Epithelial cell of prostate (primary cell): ENCODE data around the gene BFSP2.

Experiments used
- DNase-seq: peaks from one replicate; pipeline ENCODE4 v3.0.0-alpha.2; 2011; ENCODE audit warnings: low read depth, low spot score
- H3K27ac ChIP-seq: fragments of 450-650 bp; 2 replicates; pipeline ENCODE4 v1.5.1; 2017; ENCODE audit warnings: mild to moderate bottlenecking

BFSP2 gene, protein sequence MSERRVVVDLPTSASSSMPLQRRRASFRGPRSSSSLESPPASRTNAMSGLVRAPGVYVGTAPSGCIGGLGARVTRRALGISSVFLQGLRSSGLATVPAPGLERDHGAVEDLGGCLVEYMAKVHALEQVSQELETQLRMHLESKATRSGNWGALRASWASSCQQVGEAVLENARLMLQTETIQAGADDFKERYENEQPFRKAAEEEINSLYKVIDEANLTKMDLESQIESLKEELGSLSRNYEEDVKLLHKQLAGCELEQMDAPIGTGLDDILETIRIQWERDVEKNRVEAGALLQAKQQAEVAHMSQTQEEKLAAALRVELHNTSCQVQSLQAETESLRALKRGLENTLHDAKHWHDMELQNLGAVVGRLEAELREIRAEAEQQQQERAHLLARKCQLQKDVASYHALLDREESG

DNA sequence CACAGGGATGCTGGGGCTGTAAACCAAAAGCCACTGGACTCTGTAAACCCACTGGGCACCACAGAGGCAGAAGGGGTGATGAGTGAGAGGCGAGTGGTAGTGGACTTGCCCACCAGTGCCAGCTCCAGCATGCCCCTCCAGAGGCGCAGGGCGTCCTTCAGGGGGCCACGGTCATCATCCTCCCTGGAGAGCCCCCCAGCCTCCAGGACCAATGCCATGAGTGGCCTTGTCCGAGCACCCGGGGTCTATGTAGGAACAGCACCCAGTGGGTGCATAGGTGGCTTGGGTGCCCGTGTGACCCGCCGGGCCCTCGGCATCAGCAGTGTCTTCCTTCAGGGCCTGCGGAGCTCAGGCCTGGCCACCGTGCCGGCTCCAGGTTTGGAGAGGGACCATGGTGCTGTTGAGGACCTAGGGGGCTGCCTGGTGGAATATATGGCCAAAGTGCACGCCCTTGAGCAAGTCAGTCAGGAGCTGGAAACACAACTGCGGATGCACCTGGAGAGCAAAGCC is at the start of gene BFSP2:
Gene BFSP2, plus strand, starts transcription at position 51 of the 510 bp plus-strand sequence. Its CDS starts 28 bp downstream, at position 79.
- no peak for DNase-seq
- H3K27ac ChIP-seq, result no peak within 1 kb of the TSS

- DNase-seq, result no peak
- H3K27ac ChIP-seq, result no peak overlapping the region
Observed at GRCh38 chr3:133354721-133355120, 45.1 kb upstream of the BFSP2 start.

- DNase-seq, result no peak
- H3K27ac ChIP-seq, result no peak overlapping the region
Observed at GRCh38 chr3:133360476-133360875, 39.4 kb upstream of the BFSP2 start.

- no peak for DNase-seq
- H3K27ac ChIP-seq, result no peak overlapping the region
Observed at GRCh38 chr3:133361011-133361410, 38.8 kb upstream of the BFSP2 start.

- H3K27ac ChIP-seq, result no peak overlapping the region
- DNase-seq, result no peak
Observed at GRCh38 chr3:133361435-133361834, 38.4 kb upstream of the BFSP2 start.

DNA sequence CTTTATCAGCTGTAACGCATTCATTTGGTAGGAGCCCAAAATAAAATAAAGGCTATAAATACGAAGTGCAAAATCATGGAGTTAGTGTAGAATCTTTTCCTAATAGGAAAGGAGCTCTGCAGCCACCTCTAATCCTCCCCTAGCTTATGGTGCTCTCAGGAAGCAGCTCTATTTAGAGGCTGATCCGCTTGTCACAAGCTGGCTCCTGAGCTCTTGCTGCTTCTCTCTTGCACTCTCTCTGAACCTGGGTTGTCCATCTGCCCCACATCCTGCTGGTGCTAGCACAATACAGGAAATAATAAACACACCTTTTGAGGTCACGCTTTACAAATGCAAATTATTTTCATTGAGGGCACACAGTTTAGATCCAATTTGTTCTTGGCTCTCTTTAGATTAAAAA is 37.3 kb upstream of the BFSP2 start:
- DNase-seq, result no peak
- no peak overlapping the region for H3K27ac ChIP-seq

GRCh38 chr3:133364704-133365103 is 35.2 kb upstream of the BFSP2 start:
- no peak for DNase-seq
- no peak overlapping the region for H3K27ac ChIP-seq

DNA sequence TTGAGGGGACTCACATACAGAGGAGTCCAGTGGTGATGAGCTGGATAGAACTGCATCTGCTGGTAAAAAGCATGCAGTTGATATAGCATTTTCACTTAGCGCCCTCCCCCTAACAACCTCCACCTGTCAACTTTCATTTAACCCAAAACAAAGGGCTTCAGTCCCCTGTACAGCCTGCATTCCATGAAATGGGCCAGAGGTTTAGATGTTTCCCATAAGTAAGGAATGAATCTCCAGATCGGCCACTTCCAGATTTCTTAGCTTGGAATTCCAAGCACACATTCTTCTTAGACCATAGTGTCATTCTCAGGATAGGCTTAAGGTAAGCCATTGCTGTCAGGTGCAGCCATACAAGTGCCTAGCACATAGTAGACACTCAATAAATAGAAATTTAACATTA is 32.9 kb upstream of the BFSP2 start:
- no peak overlapping the region for H3K27ac ChIP-seq
- no peak for DNase-seq

DNA sequence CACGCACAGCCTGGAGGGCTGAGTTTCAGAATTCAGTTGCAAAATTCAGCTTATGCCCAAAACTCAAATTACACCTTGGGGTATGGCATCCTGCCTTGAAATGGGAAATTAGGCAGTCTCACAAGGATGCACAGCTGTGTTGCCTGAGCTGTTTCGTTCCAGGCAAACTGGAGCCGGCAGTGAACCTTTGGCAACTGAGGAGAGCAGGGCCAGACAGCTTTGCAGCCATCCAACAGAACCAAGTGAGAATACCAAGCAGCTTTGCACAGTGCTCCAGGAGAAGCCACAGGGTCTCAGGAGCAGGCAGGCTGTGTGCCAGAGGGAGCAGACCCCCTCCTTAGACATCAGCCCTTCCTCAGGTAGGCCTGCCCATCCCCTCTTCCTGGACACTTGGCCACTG is 32.5 kb upstream of the BFSP2 start:
- no peak overlapping the region for H3K27ac ChIP-seq
- DNase-seq, result no peak

GRCh38 chr3:133367956-133368355 is 31.9 kb upstream of the BFSP2 start:
- no peak for DNase-seq
- no peak overlapping the region for H3K27ac ChIP-seq

DNA sequence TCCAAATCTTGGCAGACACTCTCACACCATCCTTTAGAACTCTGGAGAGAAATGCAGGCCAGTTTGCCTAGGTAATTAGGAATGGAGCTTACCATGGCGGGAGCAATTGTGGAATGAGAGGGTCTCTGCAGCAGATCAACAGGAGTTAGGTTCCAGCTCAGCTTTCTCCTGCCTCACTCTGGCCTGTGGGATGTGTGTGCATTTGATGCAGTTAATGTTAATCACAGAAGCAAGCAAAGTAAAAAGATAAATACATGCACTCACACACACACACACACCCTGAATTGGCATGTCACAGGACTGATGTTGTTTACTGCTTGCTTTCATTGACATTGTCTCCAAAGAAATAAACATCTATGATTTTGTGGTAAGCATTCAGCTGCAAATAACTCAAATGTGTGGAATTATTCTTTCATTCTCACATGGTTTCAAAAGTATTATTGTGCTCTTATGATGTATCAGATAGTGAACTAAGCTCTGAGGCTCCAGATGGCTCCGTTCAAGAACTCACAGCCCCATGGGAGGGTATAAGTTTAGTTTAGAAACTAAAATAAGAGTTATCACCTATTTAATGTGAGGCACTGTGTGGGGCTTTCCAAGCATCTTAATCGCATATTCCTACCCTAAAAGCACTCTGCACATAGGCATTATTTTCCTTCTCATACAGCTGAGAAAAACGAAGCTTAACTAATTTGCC is 31.3 kb upstream of the BFSP2 start:
- H3K27ac ChIP-seq, result no peak overlapping the region
- DNase-seq, result no peak

GRCh38 chr3:133369068-133369440 is 30.8 kb upstream of the BFSP2 start:
- DNase-seq, result no peak
- H3K27ac ChIP-seq, result no peak overlapping the region

DNA sequence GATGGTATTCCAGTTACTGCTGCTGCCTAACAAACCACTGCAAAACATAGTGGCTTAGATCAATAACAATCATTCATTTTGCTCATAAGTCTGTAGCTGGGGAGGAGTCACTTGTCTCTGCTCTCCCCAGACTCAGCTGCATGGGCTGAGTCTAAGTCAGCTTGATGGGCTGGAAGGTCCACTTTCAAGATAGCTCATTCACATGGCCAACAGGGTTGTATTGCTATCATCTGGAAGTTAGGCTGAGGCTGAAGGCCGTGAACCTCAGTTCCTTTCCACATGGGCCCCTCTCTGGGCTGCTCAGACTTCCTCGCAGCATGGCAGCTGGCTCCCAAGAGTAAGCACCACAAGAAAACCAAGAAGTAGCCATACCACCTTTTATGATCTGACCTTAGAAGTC is 28.7 kb upstream of the BFSP2 start:
- no peak overlapping the region for H3K27ac ChIP-seq
- no peak for DNase-seq

- DNase-seq, result no peak
- no peak overlapping the region for H3K27ac ChIP-seq
Observed at GRCh38 chr3:133371676-133372075, 28.2 kb upstream of the BFSP2 start.

DNA sequence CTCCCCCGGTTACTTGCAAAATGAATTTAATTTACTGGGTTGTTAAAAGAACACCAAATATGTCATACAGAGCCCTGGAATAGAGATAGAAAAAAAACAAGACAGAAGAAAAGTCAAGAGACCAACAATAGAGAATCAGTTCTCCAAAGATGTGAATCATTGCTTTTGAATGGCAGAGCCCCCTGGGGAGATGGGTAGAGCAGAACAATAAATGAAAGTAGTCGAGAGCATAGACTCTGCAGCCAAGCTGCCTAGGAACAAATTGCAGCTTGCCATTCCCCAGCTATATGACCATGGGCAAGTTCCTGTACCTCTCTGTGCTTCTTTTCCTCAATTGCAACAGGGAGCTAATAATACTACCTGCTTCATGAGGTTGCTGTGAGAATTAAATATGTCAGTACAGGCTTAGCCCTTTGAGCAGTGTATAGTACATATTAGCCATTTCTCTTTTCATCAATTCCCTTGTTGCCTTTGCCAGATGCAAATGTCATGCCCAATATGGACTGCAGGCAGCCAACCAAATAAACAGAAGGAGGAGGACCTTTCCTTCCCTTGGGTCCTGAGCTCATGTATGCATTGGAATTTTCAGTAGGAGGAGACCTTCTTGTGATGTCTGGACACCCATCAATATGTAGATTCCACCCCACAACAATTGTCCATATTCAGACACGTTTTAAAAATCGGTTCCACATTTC is 25.0 kb upstream of the BFSP2 start:
- H3K27ac ChIP-seq, result no peak overlapping the region
- DNase-seq, result no peak

- no peak for DNase-seq
- no peak overlapping the region for H3K27ac ChIP-seq
Observed at GRCh38 chr3:133375403-133375745, 24.5 kb upstream of the BFSP2 start.

DNA sequence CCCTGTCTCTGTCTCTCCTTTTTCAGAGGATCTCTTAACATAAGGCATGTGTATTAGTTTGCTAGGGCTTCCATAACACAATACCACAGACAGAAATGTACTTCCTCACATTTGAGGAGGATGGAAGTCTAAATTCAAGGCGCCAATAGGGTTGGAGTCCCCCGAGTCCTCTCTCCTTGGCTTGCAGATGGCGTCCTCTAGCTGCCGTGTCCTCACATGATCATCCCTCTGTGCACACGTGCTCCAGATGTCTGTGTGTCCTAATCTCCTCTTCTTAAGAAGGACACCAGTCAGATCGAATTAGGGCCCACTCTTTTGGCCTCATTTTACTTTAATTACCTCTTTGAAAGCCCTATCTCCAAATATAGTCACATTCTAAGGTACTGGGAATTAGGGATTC is 23.0 kb upstream of the BFSP2 start:
- no peak for DNase-seq
- no peak overlapping the region for H3K27ac ChIP-seq

DNA sequence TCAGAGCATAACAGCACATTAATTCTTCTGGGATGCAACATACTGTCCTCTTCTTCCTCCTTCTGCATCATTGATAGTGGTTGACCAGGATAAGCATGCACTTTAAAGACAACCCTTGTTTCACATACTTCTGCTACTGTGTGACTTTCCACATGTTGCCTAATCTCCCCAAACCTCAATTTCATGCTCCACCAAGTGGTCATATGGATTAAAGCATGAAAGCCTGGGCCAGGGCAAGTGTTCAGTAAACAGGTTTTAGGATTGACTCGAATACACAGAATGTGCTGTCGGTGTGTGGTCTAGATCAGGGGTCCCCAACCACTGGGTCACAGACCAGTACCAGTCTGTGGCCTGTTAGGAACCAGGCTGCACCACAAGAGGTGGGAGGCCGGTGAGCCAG is 22.5 kb upstream of the BFSP2 start:
- DNase-seq, result no peak

DNA sequence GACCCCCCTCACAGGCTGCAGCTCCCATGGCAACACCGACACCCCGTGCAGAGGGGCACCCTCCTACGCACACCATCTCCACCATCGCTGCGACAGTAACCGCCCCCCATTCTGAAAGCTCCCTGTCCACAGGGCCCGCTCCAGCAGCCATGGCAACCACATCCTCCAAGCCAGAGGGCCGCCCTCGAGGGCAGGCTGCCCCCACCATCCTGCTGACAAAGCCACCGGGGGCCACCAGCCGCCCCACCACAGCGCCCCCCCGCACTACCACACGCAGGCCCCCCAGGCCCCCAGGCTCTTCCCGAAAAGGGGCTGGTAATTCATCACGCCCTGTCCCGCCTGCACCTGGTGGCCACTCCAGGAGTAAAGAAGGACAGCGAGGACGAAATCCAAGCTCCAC is 19.9 kb upstream of the BFSP2 start:
- no peak overlapping the region for H3K27ac ChIP-seq
- no peak for DNase-seq

More for the DNA sequence above, 22.5 kb upstream of the BFSP2 start:
- H3K27ac ChIP-seq, result no peak overlapping the region

DNA sequence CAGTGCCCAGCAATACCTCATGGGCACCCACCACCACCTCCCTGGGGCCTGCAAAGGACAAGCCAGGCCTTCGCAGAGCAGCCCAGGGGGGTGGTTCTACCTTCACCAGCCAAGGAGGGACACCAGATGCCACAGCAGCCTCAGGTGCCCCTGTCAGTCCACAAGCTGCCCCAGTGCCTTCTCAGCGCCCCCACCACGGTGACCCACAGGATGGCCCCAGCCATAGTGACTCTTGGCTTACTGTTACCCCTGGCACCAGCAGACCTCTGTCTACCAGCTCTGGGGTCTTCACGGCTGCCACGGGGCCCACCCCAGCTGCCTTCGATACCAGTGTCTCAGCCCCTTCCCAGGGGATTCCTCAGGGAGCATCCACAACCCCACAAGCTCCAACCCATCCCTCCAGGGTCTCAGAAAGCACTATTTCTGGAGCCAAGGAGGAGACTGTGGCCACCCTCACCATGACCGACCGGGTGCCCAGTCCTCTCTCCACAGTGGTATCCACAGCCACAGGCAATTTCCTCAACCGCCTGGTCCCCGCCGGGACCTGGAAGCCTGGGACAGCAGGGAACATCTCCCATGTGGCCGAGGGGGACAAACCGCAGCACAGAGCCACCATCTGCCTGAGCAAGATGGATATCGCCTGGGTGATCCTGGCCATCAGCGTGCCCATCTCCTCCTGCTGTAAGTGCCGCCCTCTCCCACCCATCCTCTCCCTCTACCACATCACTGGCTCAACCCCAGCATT is 19.2 kb upstream of the BFSP2 start:
- no peak for DNase-seq
- H3K27ac ChIP-seq, result no peak overlapping the region
